Liver (tissue), 3 donors: ENCODE results near the gene GPS2.

Experiments used
- GABPA ChIP-seq, 2 donors: IDR thresholded peaks in 1 of 2; conservative IDR thresholded peaks in 1 of 2; 2 replicates each; pipeline ENCODE4 v1.6.1; 2016; ENCODE audit warnings: antibody characterized with exemption in 2 of 2, mild to moderate bottlenecking in 1 of 2, moderate library complexity in 1 of 2
- TF ChIP-seq, protein P1 (sequence below): fragments of 150-350 bp; IDR thresholded peaks from 2 replicates; pipeline ENCODE4 v1.5.1; 2017; ENCODE audit warnings: improper control_type of control experiment, low read depth, low read length; ENCODE audit not compliant: missing input control
- TF ChIP-seq, protein P2 (sequence below): IDR thresholded peaks from 2 replicates; pipeline ENCODE4 v1.6.1; 2016; ENCODE audit warnings: antibody characterized with exemption
- donor health status: healthy.
- donor health status: healthy.

DNA sequence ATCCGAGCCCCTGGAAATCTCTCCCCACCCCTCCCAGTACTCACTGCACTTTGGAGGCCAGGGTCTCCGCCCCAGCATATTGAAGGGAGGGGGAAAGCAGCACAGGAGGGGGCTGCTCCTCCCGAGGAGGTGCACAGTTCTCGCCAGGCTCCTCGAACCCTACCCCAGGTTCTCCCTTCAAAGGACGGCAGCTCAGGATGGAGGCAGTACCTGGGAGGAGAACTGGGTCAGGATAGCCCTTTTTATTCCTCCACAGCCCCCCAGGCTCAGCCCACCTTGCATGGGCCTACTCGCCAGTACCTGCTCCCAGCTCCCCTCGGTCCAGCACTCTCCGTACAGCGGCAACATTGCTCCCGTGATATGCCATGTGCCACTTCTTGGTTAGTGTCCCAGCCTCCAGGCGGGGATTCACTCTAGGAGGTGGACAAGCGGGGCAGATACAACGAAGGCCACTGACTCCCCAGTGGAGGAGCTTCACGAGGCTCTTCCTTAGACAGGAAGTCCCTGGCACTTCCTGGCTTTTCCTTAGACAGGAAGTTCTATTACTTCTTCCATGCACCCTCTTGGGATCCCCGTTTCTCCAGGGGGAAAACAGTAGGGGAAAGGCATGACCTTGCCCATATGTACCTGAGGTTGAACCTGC is 2.1 kb upstream of the GPS2 start:
- TF ChIP-seq, protein P1, sequence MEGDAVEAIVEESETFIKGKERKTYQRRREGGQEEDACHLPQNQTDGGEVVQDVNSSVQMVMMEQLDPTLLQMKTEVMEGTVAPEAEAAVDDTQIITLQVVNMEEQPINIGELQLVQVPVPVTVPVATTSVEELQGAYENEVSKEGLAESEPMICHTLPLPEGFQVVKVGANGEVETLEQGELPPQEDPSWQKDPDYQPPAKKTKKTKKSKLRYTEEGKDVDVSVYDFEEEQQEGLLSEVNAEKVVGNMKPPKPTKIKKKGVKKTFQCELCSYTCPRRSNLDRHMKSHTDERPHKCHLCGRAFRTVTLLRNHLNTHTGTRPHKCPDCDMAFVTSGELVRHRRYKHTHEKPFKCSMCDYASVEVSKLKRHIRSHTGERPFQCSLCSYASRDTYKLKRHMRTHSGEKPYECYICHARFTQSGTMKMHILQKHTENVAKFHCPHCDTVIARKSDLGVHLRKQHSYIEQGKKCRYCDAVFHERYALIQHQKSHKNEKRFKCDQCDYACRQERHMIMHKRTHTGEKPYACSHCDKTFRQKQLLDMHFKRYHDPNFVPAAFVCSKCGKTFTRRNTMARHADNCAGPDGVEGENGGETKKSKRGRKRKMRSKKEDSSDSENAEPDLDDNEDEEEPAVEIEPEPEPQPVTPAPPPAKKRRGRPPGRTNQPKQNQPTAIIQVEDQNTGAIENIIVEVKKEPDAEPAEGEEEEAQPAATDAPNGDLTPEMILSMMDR = no peak
- TF ChIP-seq, protein P2, sequence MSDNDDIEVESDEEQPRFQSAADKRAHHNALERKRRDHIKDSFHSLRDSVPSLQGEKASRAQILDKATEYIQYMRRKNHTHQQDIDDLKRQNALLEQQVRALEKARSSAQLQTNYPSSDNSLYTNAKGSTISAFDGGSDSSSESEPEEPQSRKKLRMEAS = no peak
- TF ChIP-seq GABPA (IDR thresholded peaks at IDR 0.05 in 1 of 2, conservative IDR thresholded peaks at IDR 0.05 in 1 of 2) = no peak
